Heart left ventricle (tissue), 13 donors: Measurements from ENCODE around the gene DOCK3.

Experiments used
- CTCF ChIP-seq, 12 donors: fragments of 200-600 bp; sonication (generic) in 4 of 12; IDR thresholded peaks; one replicate each; pipeline versions ENCODE4 v1.5.0 to v1.8.0; 2018 to 2022; ENCODE audit warnings: antibody characterized with exemption in 12 of 12, mild to moderate bottlenecking in 5 of 12
- POLR2A ChIP-seq, 2 donors: fragments of 450-650 bp; IDR thresholded peaks; one replicate each; pipeline ENCODE4 v1.6.1; 2017; ENCODE audit warnings: antibody characterized with exemption in 2 of 2, mild to moderate bottlenecking in 2 of 2, moderate library complexity in 2 of 2
- donor health status: ischemic (EF 13 %, LVEDD 7.1; RV severe dilation, severe dysfunction).
- donor health status: DM: no; HTN: yes; CAD: no.
- donor health status: DM: no; HTN: no; CAD: no.
- donor health status: ischemic (EF 25% LVEDD 6.9; RV normal size, moderate dysfunction).
- donor health status: ischemic (EF 25% LVEDD 5.7; RV mildly dilated, moderate dysfunction).
- donor health status: ischemic (EF 35%, LVEDD 5.7; RV mildly dilated, moderate dysfunction).
- donor health status: nonischemic (EF 11% LVEDD 7.7; RV severe dilation, severe dysfunction).
- donor health status: DM: yes; HTN: yes; CAD: no.
- donor health status: PGD.
- donor health status: ischemic (EF 29% LVEDD 5.4; RV normal size, mild dysfunction).
- donor health status: nonischemic (EF 23%, LVEDD 6.1; RV moderate dilation, normal function).

GRCh38 chr3:51221959-51222358 is 547.2 kb downstream of the DOCK3 start:
- TF ChIP-seq CTCF (IDR thresholded peaks at IDR 0.05), result no peak
- no peak for TF ChIP-seq POLR2A (IDR thresholded peaks at IDR 0.05)
